Astrocyte of the cerebellum (primary cell): ENCODE data around the gene FRRS1L.
A peak's percentile ranks its signal among the peaks of the same experiment; 100 is the strongest.

ENCODE experiments used
- DNase-seq: peaks from one replicate; pipeline ENCODE4 v3.0.0-alpha.2; 2011; ENCODE audit warnings: low read depth
- H3K4me3 ChIP-seq: 2 replicates; pipeline ENCODE4 v1.5.1; 2011; ENCODE audit warnings: mild to moderate bottlenecking, low read depth, low read length, moderate library complexity
- CTCF ChIP-seq: IDR thresholded peaks from 2 replicates; pipeline ENCODE4 v1.5.1; 2012; ENCODE audit warnings: low read length, low read depth, moderate library complexity, mild to moderate bottlenecking; ENCODE audit errors: missing control alignments
- in situ Hi-C: cut with HindIII; loops from 2 replicates; pipeline ENCODE4 v1.10.0; 2017; ENCODE audit warnings: low sequenced_read_pairs

The FRRS1L gene

DNA sequence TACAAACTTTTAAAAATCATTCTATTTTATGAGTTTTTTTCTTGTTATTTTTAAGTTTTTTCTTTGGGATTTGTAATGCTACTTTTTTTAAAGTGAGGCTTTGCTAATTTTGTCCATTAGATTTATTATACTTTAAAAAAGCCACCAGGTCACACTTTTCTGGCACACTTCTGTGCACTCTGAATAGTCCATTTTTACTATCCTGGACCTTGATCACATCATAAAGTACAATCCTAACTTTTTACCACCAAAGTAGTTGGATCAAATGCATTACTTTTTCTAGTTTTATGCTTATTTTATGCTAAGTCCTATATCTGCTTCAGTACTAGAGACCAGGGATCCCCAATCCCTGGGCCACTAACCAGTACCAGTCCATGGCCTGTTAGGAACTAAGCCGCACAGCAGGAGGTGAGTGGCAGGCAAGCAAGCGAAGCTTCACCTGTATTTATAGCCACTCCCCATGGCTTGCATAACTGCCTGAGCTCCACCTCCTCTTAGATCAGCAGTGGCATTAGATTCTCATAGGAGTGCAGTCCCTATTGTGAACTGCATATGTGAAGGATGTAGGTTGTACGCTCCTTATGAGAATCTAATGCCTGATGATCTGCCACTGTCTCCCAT lies 16.0 kb downstream of the FRRS1L start:
- no peak overlapping the region for H3K4me3 ChIP-seq
- DNase-seq = no peak
- no peak for TF ChIP-seq CTCF
- in situ Hi-C loops = no loop called here

- in situ Hi-C loops = no loop called here
- DNase-seq = no peak
- no peak overlapping the region for H3K4me3 ChIP-seq
- no peak for TF ChIP-seq CTCF
Measured at GRCh38 chr9:109149722-109150121, 17.3 kb downstream of the FRRS1L start.

- in situ Hi-C loops = no loop called here
Measured at GRCh38 chr9:109149089-109149488, 18.0 kb downstream of the FRRS1L start.

DNA sequence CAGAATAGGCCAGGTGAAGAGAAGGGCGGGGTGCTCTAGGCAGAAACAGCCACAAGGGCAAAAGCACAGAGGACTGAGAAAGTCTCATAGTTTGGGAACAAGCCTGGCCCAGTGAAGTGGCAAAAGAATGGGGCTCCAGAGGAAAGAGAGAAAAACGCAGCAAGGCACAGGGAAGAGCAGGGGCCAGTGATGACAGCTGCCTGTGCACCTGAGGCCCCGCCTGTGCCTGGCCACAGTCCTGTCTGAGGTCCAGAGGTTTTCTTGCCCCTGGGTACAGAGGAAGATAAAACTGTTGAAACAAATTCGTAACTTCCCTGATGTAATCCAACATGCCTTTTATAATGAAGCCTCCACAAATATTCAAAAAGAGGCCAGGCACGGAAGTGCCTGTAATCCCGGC lies 22.0 kb downstream of the FRRS1L start:
- in situ Hi-C loops = no loop called here
- TF ChIP-seq CTCF = no peak
- no peak for DNase-seq
- no peak overlapping the region for H3K4me3 ChIP-seq

More at GRCh38 chr9:109149089-109149488, 18.0 kb downstream of the FRRS1L start:
- TF ChIP-seq CTCF = no peak
- H3K4me3 ChIP-seq = no peak overlapping the region
- no peak for DNase-seq

- in situ Hi-C loops = no loop called here
- no peak for DNase-seq
- H3K4me3 ChIP-seq = no peak overlapping the region
- peak; percentile 36 for TF ChIP-seq CTCF
Measured at GRCh38 chr9:109143881-109144562, 23.0 kb downstream of the FRRS1L start.

DNA sequence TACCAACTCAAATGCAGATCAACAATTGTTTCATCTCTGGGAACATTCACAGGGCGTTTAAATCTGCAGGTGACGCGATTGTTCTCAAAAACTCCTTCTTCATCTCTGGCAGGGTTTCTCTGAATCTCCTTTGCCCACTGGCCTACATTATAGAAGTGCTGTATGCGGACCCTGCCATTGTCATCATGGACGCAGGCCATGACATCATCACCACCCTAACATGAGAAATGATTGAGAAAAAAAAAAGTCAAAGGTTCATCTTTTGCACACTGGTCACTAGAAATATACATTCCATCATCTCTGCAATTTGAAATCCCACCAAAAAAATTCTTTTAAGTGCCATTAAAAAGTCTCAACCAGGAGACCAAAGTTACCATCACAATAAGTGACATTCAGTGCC lies 25.7 kb downstream of the FRRS1L start:
- no peak for TF ChIP-seq CTCF
- in situ Hi-C loops = no loop called here
- DNase-seq = no peak
- H3K4me3 ChIP-seq = no peak overlapping the region
